NK-92 (cell line): ENCODE data around the gene TBC1D23.
"Not testable (repeated sequence)": the region's sequence is repeated elsewhere in the genome, so short reads cannot be mapped to it uniquely, and the experiment has no call there.

ENCODE experiments used
- DNase-seq: peaks from one replicate; lab custom pipeline; 2025; ENCODE audit not compliant: unreplicated experiment; lab: John Stamatoyannopoulos, UW

Gene TBC1D23

DNA sequence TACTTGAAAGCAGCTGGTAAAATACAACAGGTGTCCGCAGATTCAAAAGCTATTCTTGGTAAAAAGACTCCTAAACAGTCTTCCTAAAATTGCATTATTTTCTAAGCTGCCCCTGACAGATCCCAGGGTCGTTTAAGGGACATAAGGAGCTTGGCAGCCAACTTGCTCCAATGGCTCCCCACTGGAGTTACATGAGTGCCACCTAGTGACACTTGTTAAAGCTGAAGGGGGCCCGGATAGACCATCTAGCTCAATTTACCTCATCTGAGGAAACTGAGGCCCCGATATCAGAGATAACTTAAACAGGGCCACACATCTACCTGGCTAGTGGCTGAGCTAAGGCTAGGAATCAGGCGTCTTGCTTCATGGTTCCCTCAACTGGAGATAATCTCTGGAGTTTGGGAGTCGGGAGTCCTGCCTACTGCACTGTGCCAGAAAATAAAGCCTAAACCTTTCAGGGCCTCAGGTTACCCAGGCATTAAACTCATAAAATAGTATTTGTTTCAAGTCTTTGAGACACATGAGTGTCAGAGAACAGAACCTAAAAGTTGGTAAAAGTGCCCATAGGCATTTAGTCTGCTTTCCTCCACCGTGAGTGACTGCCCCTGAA is 6.5 kb upstream of the TBC1D23 start:
- DNase-seq = no peak

DNA sequence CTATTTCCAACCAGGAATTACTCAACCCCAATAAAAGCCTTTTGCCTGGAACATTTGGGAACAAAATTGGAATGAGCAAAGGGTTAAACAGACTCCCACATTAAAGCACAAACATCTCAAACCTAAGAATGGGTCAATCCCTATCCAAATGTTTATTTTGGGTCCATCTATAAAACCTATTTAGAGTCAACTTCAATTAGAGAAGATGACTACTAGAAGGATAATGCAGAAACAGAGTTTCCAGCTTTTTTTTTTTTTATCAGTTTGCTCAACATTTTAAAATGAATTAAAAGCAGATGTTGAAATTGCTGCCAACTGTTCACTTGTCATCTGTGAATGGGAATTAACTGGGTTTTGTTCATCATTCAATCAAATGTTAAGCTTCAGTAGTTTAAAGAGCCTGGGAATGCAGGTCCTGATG is 4.1 kb upstream of the TBC1D23 start:
- DNase-seq = no peak

DNA sequence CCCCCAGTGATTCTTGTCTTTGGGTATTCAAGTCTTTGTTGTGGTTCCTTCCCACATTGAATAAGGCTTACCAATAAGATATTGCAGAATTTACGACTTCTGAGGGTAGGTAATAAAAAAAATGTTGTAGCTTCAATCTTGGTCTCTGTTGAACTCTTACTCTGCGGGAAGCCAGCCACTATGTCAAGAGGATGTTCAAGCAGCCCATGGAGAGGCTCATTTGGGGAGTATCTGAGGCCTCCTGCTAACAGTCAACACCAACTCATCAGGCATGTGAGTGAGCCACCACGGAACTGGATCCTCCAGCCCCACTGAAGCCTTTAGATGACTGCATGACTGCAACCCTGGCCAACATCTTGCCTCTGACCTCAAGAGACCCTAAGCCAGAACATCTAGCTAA is 3.2 kb upstream of the TBC1D23 start:
- no peak for DNase-seq

DNA sequence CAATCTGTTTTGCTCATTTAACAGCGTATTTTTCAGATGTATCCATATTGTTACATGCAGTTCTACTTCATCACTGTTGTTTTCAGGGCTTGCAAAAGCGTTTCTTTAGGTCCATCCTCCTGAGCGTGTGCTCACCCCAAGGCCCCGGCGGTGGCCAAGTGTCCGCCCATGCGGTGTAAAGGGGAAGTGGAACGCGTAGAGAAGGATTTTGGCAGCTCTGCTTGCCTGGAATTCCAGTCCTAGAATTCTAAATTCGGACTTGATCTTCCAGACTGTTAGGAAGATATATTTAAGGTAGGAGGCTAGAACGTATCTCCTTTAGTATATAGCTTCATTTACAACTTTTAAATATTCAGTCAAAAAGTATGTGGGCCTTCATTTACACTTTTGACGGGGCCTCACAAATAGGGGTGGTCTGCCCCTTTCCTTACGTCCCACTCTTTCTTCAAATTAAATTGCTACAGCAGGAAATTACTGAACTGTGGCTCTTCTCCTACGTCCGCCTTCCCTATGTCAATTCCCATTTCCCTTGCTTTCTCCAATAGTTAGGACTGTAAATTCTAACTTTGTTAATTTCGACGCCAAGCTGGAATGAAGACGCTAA is 609 bp upstream of the TBC1D23 start:
- no peak for DNase-seq

DNA sequence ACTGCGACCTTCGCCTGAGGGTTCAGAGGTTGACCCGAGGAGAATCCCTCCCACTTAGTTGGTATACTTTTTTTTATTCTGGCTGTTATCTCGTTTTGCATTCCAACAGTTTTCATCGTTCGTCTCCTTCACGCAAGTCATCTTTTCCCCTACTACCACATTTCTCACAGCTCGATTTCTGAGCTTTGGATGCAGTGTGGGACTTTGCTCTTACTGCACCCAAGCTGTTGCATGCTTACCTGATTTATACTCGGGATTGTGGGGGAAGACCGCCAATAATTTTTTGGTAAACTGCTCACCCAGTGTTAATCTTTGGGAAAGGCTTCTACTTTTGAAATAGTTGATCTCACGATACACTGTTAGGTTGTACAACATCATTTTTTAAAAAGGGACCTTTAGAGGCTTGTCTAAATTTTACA is 702 bp downstream of the TBC1D23 start:
- DNase-seq = no peak

DNA sequence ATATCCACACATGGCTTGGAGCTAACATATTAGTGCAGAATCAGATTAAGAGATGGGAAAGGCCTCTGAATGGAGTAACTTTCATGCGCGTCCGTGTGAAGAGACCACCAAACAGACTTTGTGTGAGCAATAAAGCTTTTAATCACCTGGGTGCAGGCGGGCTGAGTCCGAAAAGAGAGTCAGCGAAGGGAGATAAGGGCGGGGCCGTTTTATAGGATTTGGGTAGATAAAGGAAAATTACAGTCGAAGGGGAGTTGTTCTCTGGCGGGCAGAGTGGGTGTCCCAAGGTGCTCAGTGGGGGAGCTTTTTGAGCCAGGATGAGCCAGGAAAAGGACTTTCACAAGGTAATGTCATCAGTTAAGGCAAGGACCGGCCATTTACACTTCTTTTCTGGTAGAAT is 2.1 kb downstream of the TBC1D23 start:
- not testable (repeated sequence) for DNase-seq

DNA sequence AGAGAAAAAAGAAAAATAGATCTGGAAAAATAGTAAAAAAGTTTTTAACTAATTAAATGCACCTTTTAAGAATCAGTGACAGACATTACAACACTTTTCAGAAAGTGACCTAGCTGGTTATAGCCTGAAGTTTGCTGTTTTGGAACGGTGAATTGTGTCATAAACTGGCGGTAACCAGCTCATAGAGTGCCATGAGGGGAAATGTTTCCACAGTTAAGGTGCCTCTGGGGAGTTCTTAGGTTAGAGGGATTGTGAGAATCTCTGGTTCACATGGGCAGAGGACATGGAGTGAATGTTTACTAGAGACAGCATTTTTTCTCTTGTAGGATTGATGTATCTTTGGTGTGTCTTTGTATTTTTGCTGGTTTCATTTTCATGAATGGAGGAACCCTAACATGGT is 2.8 kb downstream of the TBC1D23 start:
- DNase-seq = no peak

DNA sequence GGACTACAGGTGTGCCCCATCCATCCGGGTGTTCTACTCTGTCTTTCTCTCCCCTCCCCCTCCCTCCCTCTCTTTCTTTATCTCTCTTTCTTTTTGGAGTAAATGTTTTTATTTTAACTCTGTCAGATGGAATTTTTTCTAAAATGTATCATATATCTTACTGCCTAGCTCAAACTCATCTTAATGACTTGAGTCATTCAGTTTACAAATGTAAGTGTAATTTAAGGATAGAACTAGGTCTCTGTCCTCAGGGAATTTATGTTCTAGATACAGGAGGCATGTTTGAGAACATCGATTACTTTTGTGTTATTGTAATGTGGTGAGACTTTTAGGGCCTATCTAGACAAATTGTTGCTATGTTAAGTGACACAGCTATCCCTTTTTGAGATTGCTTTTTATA is 3.5 kb downstream of the TBC1D23 start:
- DNase-seq = no peak

DNA sequence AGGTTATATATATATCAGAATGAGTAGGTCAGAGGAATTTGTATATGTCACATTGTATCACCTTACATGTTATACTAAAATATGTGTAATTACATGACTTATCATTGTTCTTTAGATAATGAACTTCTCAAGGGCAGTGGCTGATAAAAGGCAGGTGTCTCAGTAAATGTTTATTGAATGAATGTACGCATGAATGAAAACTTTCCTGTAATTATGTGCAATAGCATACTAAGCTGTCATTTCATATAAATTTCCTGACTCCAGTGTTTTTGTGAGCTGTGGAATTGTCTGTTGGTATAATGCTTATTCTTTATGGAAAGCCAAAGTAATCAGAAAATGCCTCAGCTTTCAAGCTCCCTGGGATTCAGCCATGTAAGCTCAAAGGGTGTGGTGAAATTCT is 4.2 kb downstream of the TBC1D23 start:
- DNase-seq = no peak

DNA sequence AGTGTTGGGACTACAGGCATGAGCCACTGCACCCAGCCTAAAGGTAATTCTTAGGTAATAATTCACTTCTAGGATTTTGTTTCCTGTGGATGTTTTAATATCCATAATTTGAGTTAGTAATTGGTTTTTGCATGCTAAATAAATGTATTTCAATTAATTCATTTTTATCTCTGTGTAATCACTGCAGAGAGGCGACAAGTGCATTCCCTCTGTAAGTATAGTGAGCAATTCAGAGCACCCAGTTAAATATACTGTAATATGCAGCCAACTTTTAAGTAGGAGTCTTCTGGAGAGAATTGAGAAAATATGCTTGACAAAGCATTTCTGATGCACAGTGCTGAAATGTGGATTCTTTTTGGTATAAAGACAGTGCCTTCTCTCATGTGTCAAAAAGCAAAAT is 5.7 kb downstream of the TBC1D23 start:
- no peak for DNase-seq

DNA sequence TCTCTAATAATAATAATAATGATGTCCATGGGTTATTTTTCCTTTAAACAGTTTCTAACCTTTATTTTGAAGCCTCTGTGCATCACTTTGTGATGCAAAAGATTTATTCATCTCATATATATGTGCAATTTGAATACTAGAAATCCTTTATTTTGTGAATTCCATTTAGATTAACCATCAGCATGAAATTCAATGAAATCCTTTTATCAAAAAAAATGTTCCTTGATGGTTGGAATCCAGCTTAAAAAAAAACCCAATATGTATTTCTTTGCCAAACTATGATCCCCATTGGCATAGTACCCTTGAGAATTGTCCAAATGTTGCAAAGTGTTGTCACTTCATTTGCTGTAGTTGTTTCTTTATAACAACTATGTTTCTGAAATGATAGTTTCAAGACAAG is 7.4 kb downstream of the TBC1D23 start:
- no peak for DNase-seq

DNA sequence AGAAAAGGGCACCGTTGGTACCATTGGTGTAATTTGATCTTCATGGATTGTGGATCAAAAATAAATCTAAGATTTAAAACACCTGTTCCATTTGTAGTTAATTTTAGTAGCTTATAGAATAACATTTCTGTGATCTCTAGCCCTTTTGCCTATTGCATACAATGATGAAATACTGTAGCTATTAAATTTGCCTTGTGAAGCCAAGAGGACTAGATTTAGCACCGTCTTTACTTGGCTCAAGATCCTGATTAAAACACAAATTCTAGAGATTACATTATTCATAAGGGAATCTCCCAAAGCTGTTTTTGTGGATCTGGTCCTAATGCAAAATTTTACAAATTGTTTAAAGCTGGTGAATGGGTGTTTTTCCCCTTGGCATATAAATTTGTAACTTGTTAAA is 8.2 kb downstream of the TBC1D23 start:
- no peak for DNase-seq

DNA sequence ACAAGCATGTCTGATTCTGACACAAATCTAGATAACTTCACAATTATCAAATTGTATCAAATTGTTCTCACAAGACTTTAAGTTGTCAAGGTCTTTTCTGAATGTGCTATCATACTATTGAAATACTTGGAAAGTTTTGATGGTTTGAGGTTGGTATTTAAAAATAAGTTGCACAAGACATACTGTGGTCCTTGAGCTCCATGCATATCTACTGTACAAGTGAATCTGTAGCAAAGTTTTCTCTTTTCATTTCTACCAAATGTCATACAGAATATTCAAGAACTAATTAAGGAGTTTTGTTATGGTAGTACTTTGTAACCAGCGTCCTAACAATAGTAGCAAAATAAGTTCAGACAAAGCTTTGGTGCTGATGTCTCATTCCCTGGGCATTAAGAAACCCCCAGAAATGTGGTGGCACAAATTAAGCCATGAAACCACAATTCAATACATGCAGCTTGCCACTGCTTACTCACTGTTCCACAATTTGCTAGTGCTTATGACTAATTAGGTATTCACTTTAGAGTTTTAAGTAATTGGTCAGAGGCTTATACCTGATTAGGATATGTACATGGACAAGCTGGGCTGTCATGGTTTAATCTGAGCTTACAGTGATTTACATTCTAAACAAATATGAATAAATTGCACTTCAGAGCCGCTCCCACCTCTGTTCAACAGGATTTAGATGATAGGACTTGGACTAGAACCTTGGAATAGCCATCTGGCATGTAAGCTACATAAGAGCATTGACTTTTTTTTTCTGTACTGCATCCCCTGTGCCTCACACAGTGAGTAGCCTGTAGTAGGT is 8.8 kb downstream of the TBC1D23 start:
- DNase-seq = no peak

DNA sequence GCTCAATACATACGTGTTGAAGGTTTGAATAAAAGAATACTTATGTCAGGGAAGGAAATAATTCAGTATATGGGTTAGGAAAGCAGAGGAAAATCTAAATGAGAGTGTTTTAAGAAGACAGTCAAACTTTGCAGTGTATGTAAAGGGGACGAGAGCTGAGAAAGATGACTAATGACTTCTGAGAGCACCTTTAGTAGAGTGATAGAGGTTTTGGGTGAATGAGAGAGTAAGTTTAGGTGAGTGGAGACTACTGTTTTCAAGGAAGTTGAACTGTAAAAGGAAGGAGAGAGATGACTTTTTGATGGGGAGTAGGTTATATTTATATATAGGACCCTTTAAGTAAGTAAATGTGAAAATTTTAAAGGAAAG is 9.4 kb downstream of the TBC1D23 start:
- DNase-seq = no peak

DNA sequence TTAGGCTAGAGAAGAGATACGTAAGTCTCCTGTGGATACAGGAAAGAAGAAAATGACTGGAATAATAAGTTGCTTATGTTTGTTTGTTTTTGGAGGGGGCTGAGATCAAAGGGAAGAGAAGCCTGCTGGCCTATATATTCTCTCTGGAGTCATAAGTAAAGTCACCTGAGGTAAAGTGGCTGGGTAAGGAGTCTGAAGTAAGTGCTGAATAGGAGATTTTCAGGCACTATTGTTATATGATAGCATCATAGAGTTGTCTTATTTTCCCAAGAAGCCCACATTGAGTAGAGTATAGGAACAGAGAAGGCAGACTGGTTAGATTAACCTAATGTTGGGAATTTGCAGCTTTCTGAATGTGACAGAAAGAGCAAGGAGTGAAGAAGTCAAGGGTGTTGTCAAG is 10.7 kb downstream of the TBC1D23 start:
- no peak for DNase-seq

DNA sequence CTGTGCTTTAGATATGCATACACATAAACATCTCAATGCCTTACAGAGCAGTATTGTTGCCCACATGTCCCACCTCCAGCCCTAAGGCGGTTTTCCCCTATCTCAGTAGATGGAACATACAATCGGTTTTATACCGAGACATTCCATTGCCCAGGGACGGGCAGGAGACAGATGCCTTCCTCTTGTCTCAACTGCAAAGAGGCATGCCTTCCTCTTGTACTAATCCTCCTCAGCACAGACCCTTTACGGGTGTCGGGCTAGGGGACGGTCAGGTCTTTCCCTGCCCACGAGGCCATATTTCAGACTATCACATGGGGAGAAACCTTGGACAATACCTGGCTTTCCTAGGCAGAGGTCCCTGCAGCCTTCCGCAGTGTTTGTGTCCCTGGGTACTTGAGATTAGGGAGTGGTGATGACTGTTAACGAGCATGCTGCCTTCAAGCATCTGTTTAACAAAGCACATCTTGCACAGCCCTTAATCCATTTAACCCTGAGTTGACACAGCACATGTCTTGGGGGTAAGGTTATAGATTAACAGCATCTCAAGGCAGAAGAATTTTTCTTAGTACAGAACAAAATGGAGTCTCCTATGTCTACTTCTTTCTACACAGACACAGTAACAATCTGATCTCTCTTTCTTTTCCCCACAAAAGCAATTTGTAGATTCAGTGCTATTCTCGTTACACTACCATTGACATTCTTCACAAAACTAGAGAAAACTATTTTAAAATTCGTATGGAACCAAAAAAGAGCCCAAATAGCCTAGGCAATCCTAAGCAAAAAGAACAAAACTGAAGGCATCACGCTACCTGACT is 12.2 kb downstream of the TBC1D23 start:
- DNase-seq = not testable (repeated sequence)

DNA sequence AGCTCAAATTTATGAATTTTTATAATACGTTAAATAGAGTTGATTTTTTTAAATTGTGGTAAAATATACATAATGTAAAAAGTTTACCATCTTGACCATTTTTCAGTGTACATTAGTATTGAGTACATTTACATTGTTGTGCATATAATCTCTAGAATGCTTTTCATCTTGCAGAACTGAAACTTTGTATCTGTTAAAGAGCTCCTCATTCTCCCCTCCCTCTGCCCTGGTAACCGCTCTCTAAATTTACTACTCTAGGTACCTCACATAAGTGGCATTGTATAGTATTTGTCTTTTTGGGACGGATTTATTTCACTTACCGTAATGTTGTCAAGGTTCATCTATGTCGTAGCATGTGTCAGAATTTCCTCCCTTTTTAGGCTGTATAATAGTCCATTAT is 13.6 kb downstream of the TBC1D23 start:
- DNase-seq = no peak

DNA sequence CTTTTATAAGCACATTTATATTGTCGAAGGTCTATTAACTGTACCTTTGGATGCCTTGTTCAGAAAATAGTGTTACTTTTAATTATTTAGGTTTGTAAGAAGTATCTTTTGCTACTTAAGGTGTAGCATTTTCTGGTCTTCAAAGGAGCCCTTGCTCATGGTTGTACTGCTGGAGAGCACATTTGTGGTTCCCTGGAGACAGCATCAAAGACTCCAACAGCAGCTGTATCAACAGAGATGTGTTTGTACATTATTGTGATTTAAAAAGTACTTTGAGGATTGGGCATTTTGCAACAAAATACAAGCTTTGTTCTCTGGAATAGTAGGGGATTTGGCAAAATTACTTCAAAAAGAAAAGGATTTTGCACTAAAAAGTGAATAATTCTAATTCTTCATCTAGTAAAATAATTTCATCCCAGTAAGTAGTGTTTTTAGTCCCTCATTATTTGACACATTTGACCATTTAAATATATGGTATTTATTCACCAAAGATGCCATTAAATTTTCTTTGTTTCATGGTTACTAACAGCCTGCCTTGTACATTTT is 16.5 kb downstream of the TBC1D23 start:
- no peak for DNase-seq

DNA sequence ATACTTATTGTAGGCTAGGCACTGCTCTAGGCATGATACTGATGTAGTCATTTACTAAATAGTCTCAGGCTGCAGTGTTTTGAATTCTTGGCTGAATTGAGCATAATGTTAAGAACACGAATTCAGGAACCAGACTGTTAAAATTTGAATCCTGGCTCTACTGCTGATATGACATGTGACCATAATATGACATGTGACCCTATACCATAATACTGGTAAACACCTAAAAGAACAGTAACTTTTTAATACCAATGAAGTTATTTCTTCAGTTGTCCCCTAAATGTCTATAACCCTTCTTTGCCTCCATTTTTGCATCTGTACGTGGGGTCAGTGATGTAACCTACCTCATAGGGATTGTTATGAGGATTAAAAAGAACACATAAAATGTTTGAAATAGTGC is 18.1 kb downstream of the TBC1D23 start:
- DNase-seq = no peak

DNA sequence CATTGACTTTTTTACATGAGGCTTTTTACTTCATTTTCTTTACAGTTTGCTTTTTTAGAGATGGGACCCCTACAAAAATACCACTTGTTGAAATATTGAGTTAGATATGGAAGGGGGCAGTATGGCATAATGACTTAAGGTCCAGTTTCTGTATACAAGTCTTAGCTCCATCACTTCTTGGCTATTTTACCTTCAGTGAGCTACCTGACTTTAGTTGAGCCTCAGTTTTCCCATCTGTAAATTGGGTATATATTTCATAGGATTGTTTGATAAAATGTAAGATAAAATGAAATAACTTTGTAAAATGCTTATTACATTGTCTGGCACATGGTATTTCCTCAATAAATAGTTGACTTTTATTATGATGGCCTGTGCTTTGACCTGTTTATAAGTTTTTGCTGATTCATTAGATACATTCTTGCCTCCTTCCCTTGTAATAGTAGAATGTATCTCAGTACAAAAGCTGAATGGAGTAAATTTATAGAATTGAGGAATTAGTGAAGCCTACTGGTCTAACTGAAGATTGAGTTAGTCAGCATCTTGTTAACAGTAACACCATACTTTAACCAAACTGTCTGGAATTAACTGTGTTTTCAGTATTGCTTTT is 27.6 kb downstream of the TBC1D23 start:
- no peak for DNase-seq

DNA sequence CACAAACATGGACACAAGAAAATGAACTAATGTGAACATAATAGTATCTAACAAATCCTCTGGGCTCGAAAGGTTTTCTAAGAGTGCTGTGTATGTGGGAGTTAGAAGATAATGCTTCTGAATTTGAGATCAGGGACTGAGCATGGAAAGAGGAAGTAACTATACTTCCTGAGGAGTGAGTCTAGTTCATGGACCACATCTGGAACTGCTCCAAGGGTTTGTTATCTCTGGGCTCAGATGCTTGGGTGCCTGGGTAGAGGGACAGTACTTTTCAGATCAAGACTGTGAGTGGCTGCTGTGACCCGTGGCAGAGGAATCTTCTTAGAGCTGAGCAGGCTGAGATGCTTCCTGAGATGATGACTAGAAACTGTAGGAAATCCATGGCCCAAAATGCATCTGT is 28.5 kb downstream of the TBC1D23 start:
- no peak for DNase-seq
